Measurements from ENCODE around the gene UBE2L3. TPM values are rescaled to one million over a fixed set of nuclear protein-coding genes. Genes with fewer than 3 reads are reported as not detected.

Gene UBE2L3
- total and polyA plus RNA-seq, 10 of the 15 experiments (the other 5 are each of a cell fraction or from before 2014, with no cell fraction given) = 55.7 to 168 (median 113) TPM

DNA sequence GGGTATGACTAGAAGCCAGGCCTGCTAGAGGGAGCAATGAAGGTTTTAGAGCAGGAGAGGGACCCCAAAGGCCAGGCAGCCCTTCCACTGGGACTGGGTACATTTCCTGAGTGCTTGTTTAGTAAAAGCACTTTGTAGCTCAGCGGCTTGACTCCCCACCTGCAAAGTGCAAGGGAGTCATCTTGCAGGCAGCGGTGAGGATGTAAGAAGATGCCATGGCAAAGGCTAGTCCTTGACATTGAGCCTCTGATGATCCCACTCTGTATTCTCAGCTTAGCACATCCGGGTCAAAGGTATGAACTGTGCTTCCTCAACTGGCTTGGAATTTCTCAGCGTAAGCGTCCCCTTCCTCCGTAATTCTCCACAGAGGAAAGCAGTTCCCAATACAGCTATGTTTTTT is 3.1 kb upstream of the UBE2L3 start:
- Histone ChIP-seq H4K20me1 (ENCODE audit: control insufficient read depth, insufficient read depth) (no peaks in the 10 kb centered on the region), H3K79me2 (ENCODE audit: control insufficient read depth, insufficient read depth, low read length) (peaks cover 21% of the 10 kb centered on the region), H3K4me3 (no peak overlapping the region), H3K4me1 (ENCODE audit: control insufficient read depth, insufficient read depth, low read length) (no peaks in the 10 kb centered on the region), H3K36me3 (ENCODE audit: control insufficient read depth in 2 of 2, insufficient read depth in 2 of 2, low read length in 1 of 2) (no peaks in the 10 kb centered on the region), H2AFZ (ENCODE audit: control insufficient read depth, low read depth, low read length) (no peak overlapping the region), H3K9me3 (replicated peaks; ENCODE audit: control insufficient read depth, insufficient read depth, low read length) (no peaks in the 10 kb centered on the region), H3K27ac (ENCODE audit: control insufficient read depth, insufficient read depth) (no peak overlapping the region), H3K4me2 (ENCODE audit: control insufficient read depth, insufficient read depth) (no peak overlapping the region), H3K27me3 (replicated peaks in 1 of 2; ENCODE audit: control insufficient read depth in 2 of 2, insufficient read depth in 2 of 2, low read length in 1 of 2) (no peaks in the 10 kb centered on the region), H3K9ac (ENCODE audit: control insufficient read depth, insufficient read depth, low read length) (no peak overlapping the region)
- ChIA-PET SMC1A (ENCODE audit: uncharacterized antibody, unreplicated experiment) (no interaction called here), POLR2A (interaction anchor here (0.5 kb wide), 1 partner anchor 83 kb away, joined by 4 read pairs; no protein-coding TSS in a partner anchor), RAD21 (ENCODE audit: unreplicated experiment) (no interaction called here), CTCF (no interaction called here)
- in situ Hi-C loops (cut with MboI) = no loop called here
- 97% methylated on average over 6 of the region's 6 CpGs for WGBS (ENCODE audit: insufficient coverage, insufficient replicate concordance, low lambda C conversion rate, missing lambda C conversion rate)
- BruUV-seq (replicated peaks) = no TSS peak
- intact Hi-C loops (cut with micrococcal nuclease; ENCODE audit: unreplicated experiment) = no loop called here
- DNase-seq (ENCODE audit: low read depth, low spot score) = no peak
- TF ChIP-seq, protein P1, sequence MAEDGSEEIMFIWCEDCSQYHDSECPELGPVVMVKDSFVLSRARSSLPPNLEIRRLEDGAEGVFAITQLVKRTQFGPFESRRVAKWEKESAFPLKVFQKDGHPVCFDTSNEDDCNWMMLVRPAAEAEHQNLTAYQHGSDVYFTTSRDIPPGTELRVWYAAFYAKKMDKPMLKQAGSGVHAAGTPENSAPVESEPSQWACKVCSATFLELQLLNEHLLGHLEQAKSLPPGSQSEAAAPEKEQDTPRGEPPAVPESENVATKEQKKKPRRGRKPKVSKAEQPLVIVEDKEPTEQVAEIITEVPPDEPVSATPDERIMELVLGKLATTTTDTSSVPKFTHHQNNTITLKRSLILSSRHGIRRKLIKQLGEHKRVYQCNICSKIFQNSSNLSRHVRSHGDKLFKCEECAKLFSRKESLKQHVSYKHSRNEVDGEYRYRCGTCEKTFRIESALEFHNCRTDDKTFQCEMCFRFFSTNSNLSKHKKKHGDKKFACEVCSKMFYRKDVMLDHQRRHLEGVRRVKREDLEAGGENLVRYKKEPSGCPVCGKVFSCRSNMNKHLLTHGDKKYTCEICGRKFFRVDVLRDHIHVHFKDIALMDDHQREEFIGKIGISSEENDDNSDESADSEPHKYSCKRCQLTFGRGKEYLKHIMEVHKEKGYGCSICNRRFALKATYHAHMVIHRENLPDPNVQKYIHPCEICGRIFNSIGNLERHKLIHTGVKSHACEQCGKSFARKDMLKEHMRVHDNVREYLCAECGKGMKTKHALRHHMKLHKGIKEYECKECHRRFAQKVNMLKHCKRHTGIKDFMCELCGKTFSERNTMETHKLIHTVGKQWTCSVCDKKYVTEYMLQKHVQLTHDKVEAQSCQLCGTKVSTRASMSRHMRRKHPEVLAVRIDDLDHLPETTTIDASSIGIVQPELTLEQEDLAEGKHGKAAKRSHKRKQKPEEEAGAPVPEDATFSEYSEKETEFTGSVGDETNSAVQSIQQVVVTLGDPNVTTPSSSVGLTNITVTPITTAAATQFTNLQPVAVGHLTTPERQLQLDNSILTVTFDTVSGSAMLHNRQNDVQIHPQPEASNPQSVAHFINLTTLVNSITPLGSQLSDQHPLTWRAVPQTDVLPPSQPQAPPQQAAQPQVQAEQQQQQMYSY (CRISPR knock-in tag; IDR thresholded peaks at IDR 0.05) = no peak
- TF ChIP-seq, protein P2, sequence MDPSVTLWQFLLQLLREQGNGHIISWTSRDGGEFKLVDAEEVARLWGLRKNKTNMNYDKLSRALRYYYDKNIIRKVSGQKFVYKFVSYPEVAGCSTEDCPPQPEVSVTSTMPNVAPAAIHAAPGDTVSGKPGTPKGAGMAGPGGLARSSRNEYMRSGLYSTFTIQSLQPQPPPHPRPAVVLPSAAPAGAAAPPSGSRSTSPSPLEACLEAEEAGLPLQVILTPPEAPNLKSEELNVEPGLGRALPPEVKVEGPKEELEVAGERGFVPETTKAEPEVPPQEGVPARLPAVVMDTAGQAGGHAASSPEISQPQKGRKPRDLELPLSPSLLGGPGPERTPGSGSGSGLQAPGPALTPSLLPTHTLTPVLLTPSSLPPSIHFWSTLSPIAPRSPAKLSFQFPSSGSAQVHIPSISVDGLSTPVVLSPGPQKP (IDR thresholded peaks at IDR 0.05; ENCODE audit: low read depth, low read length) = no peak
- TF ChIP-seq TAF1 (IDR thresholded peaks at IDR 0.05; ENCODE audit: borderline replicate concordance, low read depth, low read length) (no peak), PAX8 (IDR thresholded peaks at IDR 0.05) (no peak), CEBPB (IDR thresholded peaks at IDR 0.05; ENCODE audit: borderline replicate concordance in 1 of 2, low read depth in 2 of 2, low read length in 2 of 2) (no peak), PML (IDR thresholded peaks at IDR 0.05; ENCODE audit: low read length) (no peak)
- no peak for ATAC-seq
- no peak for FAIRE-seq
